Neural cell (in vitro differentiated cells): Measurements from ENCODE around the gene PRKCZ. TPM values are rescaled to one million over a fixed set of nuclear protein-coding genes. Genes with fewer than 3 reads are reported as not detected.
A peak's percentile ranks its signal among the peaks of the same experiment; 100 is the strongest.

Experiments used
- H2AFZ ChIP-seq: fragments of 200-600, 300-800 bp; sonication (generic), shearing (Covaris generic); 2 replicates; pipeline ENCODE4 v1.6.0; 2014; ENCODE audit warnings: low read depth, mild to moderate bottlenecking, antibody characterized with exemption, low read length, moderate library complexity
- H3F3A ChIP-seq: fragments of 200-600 bp; shearing (Covaris generic); 2 replicates; pipeline ENCODE4 v1.6.1; 2016; ENCODE audit warnings: mild to moderate bottlenecking, moderate library complexity, mixed read lengths, antibody characterized with exemption, low read length; ENCODE audit not compliant: insufficient read depth, poor library complexity, severe bottlenecking
- H3K27ac ChIP-seq: fragments of 200-600, 300-800 bp; sonication (generic), shearing (Covaris generic); 2 replicates; pipeline ENCODE4 v1.5.1; 2014; ENCODE audit warnings: mild to moderate bottlenecking, low read length, moderate library complexity
- H3K27me3 ChIP-seq: fragments of 300-800, 200-600 bp; sonication (generic), shearing (Covaris generic); 2 replicates; pipeline ENCODE4 v1.6.0; 2014; ENCODE audit warnings: mild to moderate bottlenecking, low read depth, low read length, moderate library complexity; ENCODE audit not compliant: insufficient read depth
- H3K36me3 ChIP-seq: fragments of 300-800, 200-600 bp; sonication (generic), shearing (Covaris generic); 2 replicates; pipeline ENCODE4 v1.5.1; 2014; ENCODE audit warnings: mild to moderate bottlenecking, antibody characterized with exemption, low read length, moderate library complexity; ENCODE audit not compliant: insufficient read depth
- H3K4me2 ChIP-seq: fragments of 300-800, 200-600 bp; sonication (generic), shearing (Covaris generic); 2 replicates; pipeline ENCODE4 v1.6.0; 2014; ENCODE audit warnings: mild to moderate bottlenecking, low read length
- H3K4me3 ChIP-seq: fragments of 300-800, 200-600 bp; sonication (generic), shearing (Covaris generic); 2 replicates; pipeline ENCODE4 v1.5.1; 2014; ENCODE audit warnings: mild to moderate bottlenecking, low read length, moderate library complexity
- H3K79me2 ChIP-seq: fragments of 200-600 bp; shearing (Covaris generic); replicated peaks from 2 replicates; pipeline ENCODE4 v1.6.0; 2014; ENCODE audit warnings: mild to moderate bottlenecking, low read length, moderate library complexity; ENCODE audit not compliant: insufficient read depth
- H3K9ac ChIP-seq: fragments of 300-800, 200-600 bp; sonication (generic), shearing (Covaris generic); 2 replicates; pipeline ENCODE4 v1.6.1; 2016; ENCODE audit warnings: mild to moderate bottlenecking, low read length, mixed read lengths
- H3K9me2 ChIP-seq: fragments of 200-600 bp; shearing (Covaris generic); 2 replicates; pipeline ENCODE4 v1.6.1; 2016; ENCODE audit warnings: mild to moderate bottlenecking, low read length, mixed read lengths; ENCODE audit not compliant: insufficient read depth
- H3K9me3 ChIP-seq: fragments of 200-600, 300-800 bp; sonication (generic), shearing (Covaris generic); 2 replicates; pipeline ENCODE4 v1.6.1; 2016; ENCODE audit warnings: mild to moderate bottlenecking, mixed run types, low read length, moderate library complexity, mixed read lengths
- H4K20me1 ChIP-seq: fragments of 200-600 bp; shearing (Covaris generic); 2 replicates; pipeline ENCODE4 v1.6.1; 2016; ENCODE audit warnings: mild to moderate bottlenecking, mixed run types; ENCODE audit not compliant: insufficient read depth
- EP300 ChIP-seq: fragments of 450-650 bp; conservative IDR thresholded peaks from 2 replicates; pipeline ENCODE4 v1.6.1; 2014; ENCODE audit warnings: antibody characterized with exemption, mild to moderate bottlenecking, moderate library complexity; ENCODE audit not compliant: poor library complexity, severe bottlenecking
- EZH2 ChIP-seq: fragments of 200-600, 300-800 bp; shearing (Covaris generic), sonication (generic); IDR thresholded peaks from 2 replicates; pipeline ENCODE4 v1.6.1; 2014; ENCODE audit warnings: antibody characterized with exemption, low read length, borderline replicate concordance, mild to moderate bottlenecking; ENCODE audit not compliant: insufficient read depth, poor library complexity, severe bottlenecking
- MXI1 ChIP-seq: fragments of 450-650 bp; conservative IDR thresholded peaks from 2 replicates; pipeline ENCODE4 v1.6.1; 2014; ENCODE audit warnings: antibody characterized with exemption, mild to moderate bottlenecking; ENCODE audit not compliant: poor library complexity, severe bottlenecking
- POLR2AphosphoS5 ChIP-seq: IDR thresholded peaks from 2 replicates; pipeline ENCODE4 v1.6.1; 2012
- RAD21 ChIP-seq: fragments of 450-650 bp; conservative IDR thresholded peaks from 2 replicates; pipeline ENCODE4 v1.6.1; 2014; ENCODE audit warnings: antibody characterized with exemption, mild to moderate bottlenecking, moderate library complexity
- SMC3 ChIP-seq: fragments of 450-650 bp; conservative IDR thresholded peaks from 2 replicates; pipeline ENCODE4 v1.6.1; 2014; ENCODE audit warnings: antibody characterized with exemption, mild to moderate bottlenecking, moderate library complexity; ENCODE audit not compliant: poor library complexity
- TAF1 ChIP-seq: IDR thresholded peaks from 2 replicates; pipeline ENCODE4 v1.6.1; 2012; ENCODE audit warnings: low read depth
- polyA plus RNA-seq: library from polyadenylated mRNA; depleted of rRNA; stranded (reverse); fragments of >200 nt; gene quantifications from 2 replicates; pipeline ENCODE4 v1.2.3, GENCODE V29; 2014
- TF ChIP-seq, protein P1 (sequence below): fragments of 450-650 bp; IDR thresholded peaks from 2 replicates; pipeline ENCODE4 v1.5.1; 2014; ENCODE audit warnings: antibody characterized with exemption, mild to moderate bottlenecking, moderate library complexity; ENCODE audit not compliant: poor library complexity, severe bottlenecking
- TF ChIP-seq, protein P2 (sequence below): IDR thresholded peaks from 2 replicates; pipeline ENCODE4 v1.6.1; 2012; ENCODE audit warnings: borderline replicate concordance

PRKCZ gene
- polyA plus RNA-seq, 1 donor from 2014 or later = 54.9 TPM

DNA sequence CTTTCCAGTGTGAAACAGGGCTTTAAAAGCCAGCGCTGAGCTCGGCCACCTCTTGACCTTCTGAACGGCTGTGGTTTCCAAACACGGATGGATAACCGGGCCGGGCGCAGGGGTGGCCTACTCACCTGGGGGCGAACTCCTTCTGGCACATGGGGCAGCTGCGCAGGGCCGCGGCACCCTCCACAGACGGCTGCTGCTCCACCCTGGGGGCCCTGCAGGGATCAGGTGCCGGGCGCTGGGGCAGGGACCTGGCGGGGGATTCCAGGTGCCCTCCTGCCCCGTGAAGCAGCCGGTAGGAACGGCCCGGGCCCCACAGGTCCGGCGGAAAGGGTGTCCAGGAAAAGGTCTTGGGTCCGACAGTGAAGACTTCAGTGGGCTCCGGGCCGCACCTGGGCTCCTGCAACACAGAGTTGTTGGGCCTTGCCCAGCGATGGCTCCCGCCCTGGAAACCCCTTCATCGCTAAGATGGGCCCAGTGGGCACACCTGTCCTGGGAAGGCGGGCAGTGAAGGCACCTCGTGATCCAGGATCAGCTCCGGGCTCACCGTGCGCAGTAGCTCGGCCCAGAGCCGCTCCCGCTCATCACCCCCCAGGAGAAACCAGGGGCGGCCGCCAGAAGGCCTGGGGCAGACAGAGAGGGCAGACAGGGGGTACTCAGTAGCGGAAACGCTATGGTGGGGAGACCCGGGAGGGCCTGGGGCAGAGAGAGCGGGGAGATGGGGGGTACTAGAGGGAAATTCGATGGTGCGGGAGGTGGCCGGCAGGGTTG is 143.5 kb downstream of the PRKCZ start:
- Histone ChIP-seq H3K9me2 (no peaks in the 10 kb centered on the region), H3K79me2 (peaks cover 3% of the 10 kb centered on the region), H3F3A (no peaks in the 10 kb centered on the region), H3K4me2 (peak overlapping the region; percentile 48), H3K9me3 (no peaks in the 10 kb centered on the region), H3K27ac (peak overlapping the region; percentile 24), H4K20me1 (no peaks in the 10 kb centered on the region), H3K4me3 (peak overlapping the region; percentile 63), H3K36me3 (no peaks in the 10 kb centered on the region), H2AFZ (no peak overlapping the region), H3K9ac (peak overlapping the region; percentile 82), H3K27me3 (no peaks in the 10 kb centered on the region)
- TF ChIP-seq RAD21 (no peak), SMC3 (no peak), TAF1 (no peak), EZH2 (no peak), EP300 (no peak), POLR2AphosphoS5 (no peak), MXI1 (no peak)
- TF ChIP-seq, protein P1, sequence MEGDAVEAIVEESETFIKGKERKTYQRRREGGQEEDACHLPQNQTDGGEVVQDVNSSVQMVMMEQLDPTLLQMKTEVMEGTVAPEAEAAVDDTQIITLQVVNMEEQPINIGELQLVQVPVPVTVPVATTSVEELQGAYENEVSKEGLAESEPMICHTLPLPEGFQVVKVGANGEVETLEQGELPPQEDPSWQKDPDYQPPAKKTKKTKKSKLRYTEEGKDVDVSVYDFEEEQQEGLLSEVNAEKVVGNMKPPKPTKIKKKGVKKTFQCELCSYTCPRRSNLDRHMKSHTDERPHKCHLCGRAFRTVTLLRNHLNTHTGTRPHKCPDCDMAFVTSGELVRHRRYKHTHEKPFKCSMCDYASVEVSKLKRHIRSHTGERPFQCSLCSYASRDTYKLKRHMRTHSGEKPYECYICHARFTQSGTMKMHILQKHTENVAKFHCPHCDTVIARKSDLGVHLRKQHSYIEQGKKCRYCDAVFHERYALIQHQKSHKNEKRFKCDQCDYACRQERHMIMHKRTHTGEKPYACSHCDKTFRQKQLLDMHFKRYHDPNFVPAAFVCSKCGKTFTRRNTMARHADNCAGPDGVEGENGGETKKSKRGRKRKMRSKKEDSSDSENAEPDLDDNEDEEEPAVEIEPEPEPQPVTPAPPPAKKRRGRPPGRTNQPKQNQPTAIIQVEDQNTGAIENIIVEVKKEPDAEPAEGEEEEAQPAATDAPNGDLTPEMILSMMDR = no peak
- TF ChIP-seq, protein P2, sequence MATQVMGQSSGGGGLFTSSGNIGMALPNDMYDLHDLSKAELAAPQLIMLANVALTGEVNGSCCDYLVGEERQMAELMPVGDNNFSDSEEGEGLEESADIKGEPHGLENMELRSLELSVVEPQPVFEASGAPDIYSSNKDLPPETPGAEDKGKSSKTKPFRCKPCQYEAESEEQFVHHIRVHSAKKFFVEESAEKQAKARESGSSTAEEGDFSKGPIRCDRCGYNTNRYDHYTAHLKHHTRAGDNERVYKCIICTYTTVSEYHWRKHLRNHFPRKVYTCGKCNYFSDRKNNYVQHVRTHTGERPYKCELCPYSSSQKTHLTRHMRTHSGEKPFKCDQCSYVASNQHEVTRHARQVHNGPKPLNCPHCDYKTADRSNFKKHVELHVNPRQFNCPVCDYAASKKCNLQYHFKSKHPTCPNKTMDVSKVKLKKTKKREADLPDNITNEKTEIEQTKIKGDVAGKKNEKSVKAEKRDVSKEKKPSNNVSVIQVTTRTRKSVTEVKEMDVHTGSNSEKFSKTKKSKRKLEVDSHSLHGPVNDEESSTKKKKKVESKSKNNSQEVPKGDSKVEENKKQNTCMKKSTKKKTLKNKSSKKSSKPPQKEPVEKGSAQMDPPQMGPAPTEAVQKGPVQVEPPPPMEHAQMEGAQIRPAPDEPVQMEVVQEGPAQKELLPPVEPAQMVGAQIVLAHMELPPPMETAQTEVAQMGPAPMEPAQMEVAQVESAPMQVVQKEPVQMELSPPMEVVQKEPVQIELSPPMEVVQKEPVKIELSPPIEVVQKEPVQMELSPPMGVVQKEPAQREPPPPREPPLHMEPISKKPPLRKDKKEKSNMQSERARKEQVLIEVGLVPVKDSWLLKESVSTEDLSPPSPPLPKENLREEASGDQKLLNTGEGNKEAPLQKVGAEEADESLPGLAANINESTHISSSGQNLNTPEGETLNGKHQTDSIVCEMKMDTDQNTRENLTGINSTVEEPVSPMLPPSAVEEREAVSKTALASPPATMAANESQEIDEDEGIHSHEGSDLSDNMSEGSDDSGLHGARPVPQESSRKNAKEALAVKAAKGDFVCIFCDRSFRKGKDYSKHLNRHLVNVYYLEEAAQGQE = no peak

DNA sequence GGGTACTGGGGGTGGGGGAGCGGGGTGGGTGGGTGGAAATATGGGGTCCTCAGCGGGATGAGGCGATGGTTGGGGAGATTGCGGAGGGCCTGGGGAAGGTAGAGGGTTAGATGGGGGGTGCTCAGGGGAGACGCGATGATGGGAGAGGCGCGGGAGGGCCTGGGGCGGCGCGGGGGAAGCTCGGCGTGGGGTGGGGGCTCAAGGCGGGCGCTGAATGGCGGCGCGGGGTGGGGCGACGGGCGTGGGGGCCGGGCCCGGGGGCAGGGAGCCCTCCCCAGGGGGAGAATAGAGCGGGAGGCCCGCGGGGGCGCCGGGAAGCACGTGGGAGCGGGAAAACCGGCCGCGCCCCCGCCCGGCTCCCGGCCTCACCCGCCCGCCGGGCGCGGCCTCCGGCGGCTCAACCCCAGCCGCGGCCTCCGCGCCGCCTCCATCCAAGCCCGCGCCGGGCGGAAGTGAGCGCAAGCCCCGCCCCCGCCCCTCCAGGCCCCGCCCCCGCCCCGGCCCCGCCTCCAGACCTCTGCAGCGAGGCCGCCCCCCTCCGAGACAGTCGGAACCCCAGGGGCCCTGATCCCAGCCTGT is 144.2 kb downstream of the PRKCZ start, which contains the start of gene FAAP20:
FAAP20 (minus strand) TSS at position 454 of the 579 bp plus-strand sequence; CDS start at position 431, 23 bp downstream.
- TF ChIP-seq POLR2AphosphoS5 (peak; percentile 59), RAD21 (no peak)
- Histone ChIP-seq H3K9ac (peak within 1 kb of the TSS; percentile 82), H3K4me2 (peak within 1 kb of the TSS; percentile 76), H3K79me2 (peaks cover 3% of the 10 kb centered on the region), H3K27ac (peak within 1 kb of the TSS; percentile 74), H3K27me3 (no peaks in the 10 kb centered on the region), H3K36me3 (no peaks in the 10 kb centered on the region), H4K20me1 (no peaks in the 10 kb centered on the region), H3K9me2 (no peaks in the 10 kb centered on the region), H2AFZ (peak within 1 kb of the TSS; percentile 80), H3F3A (no peaks in the 10 kb centered on the region), H3K4me3 (peak within 1 kb of the TSS; percentile 80), H3K9me3 (no peaks in the 10 kb centered on the region)
